ENCODE measurements around the gene PRICKLE1.

DNA sequence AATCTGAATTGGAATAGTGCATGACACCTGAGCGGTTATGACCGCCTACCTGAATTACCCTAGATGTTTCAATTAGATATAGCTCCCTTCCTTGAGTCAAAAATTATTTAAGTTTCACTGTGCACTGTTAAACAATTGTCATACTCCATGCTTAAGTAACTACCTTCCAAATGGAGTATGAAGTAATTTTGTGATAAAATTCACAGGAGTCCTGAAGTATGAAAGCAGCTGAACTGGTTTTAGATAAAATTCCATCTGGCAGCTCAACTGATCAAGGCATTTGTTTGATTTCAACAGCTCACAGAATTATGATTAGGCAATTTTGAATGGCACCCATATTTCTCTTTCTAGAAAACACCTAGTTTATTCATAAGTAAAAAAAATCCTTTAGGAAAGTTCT lies 19.5 kb downstream of the PRICKLE1 start:
- TF ChIP-seq, protein P1, sequence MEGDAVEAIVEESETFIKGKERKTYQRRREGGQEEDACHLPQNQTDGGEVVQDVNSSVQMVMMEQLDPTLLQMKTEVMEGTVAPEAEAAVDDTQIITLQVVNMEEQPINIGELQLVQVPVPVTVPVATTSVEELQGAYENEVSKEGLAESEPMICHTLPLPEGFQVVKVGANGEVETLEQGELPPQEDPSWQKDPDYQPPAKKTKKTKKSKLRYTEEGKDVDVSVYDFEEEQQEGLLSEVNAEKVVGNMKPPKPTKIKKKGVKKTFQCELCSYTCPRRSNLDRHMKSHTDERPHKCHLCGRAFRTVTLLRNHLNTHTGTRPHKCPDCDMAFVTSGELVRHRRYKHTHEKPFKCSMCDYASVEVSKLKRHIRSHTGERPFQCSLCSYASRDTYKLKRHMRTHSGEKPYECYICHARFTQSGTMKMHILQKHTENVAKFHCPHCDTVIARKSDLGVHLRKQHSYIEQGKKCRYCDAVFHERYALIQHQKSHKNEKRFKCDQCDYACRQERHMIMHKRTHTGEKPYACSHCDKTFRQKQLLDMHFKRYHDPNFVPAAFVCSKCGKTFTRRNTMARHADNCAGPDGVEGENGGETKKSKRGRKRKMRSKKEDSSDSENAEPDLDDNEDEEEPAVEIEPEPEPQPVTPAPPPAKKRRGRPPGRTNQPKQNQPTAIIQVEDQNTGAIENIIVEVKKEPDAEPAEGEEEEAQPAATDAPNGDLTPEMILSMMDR (IDR thresholded peaks at IDR 0.05), result no peak
- TF ChIP-seq POLR2A (IDR thresholded peaks at IDR 0.05), result no peak
- no peak for TF ChIP-seq POLR2AphosphoS5 (IDR thresholded peaks at IDR 0.05)

Data from breast epithelium (tissue), 3 donors.